HepG2 (cell line): ENCODE data around the gene SPATA46.

Experiments
- CEBPG ChIP-seq: IDR thresholded peaks from 2 replicates; pipeline ENCODE4 v1.6.1; 2016
- CHD2 ChIP-seq: IDR thresholded peaks from 2 replicates; pipeline ENCODE4 v1.6.1; 2011; ENCODE audit warnings: low read depth, low read length, improper control_type of control experiment
- FOXP4 ChIP-seq: sonication (generic); formaldehyde crosslinking; IDR thresholded peaks from 2 replicates; pipeline ENCODE4 v1.4.0; 2020; ENCODE audit warnings: missing genetic modification reagents
- MNT ChIP-seq: fragments of 450-650 bp; IDR thresholded peaks from 2 replicates; pipeline ENCODE4 v1.6.1; 2016
- PCBP2 ChIP-seq: fragments of 200-400 bp; formaldehyde crosslinking; optimal IDR thresholded peaks from 2 replicates; pipeline ENCODE3; 2018; ENCODE audit warnings: low read length, low read depth; ENCODE audit not compliant: poor library complexity, severe bottlenecking
- POLR2A ChIP-seq, 2 experiments: IDR thresholded peaks; 2 replicates each; pipeline ENCODE4 v1.6.1; 2011; ENCODE audit warnings: low read depth in 2 of 2, low read length in 2 of 2, mild to moderate bottlenecking in 1 of 2, moderate library complexity in 1 of 2; ENCODE audit not compliant: insufficient read depth in 1 of 2
- SRY ChIP-seq: sonication (generic); formaldehyde crosslinking; IDR thresholded peaks from 2 replicates; pipeline ENCODE4 v1.8.0; 2022; ENCODE audit warnings: mild to moderate bottlenecking, missing genetic modification reagents
- TAF1 ChIP-seq: sonication (generic); formaldehyde crosslinking; IDR thresholded peaks from 2 replicates; pipeline ENCODE4 v1.4.0; 2020; ENCODE audit warnings: missing genetic modification reagents
- WIZ ChIP-seq: sonication (generic); formaldehyde crosslinking; IDR thresholded peaks from 2 replicates; pipeline ENCODE4 v1.5.1; 2020; ENCODE audit warnings: mild to moderate bottlenecking, missing genetic modification reagents
- ZMYM2 ChIP-seq: sonication (generic); formaldehyde crosslinking; IDR thresholded peaks from 2 replicates; pipeline ENCODE4 v1.8.0; 2022; ENCODE audit warnings: mild to moderate bottlenecking, missing genetic modification reagents
- ZNF446 ChIP-seq: sonication (generic); formaldehyde crosslinking; IDR thresholded peaks from 2 replicates; pipeline ENCODE4 v1.5.0; 2020; ENCODE audit warnings: mild to moderate bottlenecking, missing genetic modification reagents
- TF ChIP-seq, protein P1 (sequence below): sonication (generic); formaldehyde crosslinking; IDR thresholded peaks from 2 replicates; pipeline ENCODE4 v1.5.0; 2020; ENCODE audit warnings: mild to moderate bottlenecking, missing genetic modification reagents, moderate library complexity
- TF ChIP-seq, protein P2 (sequence below): sonication (generic); formaldehyde crosslinking; IDR thresholded peaks from 2 replicates; pipeline ENCODE4 v1.4.0; 2020; ENCODE audit warnings: missing genetic modification reagents
- TF ChIP-seq, protein P3 (sequence below): sonication (generic); formaldehyde crosslinking; IDR thresholded peaks from 2 replicates; pipeline ENCODE4 v1.4.0; 2020; ENCODE audit warnings: low read depth, missing genetic modification reagents

- no peak for TF ChIP-seq PCBP2
- no peak for TF ChIP-seq CHD2
- TF ChIP-seq, protein P1, sequence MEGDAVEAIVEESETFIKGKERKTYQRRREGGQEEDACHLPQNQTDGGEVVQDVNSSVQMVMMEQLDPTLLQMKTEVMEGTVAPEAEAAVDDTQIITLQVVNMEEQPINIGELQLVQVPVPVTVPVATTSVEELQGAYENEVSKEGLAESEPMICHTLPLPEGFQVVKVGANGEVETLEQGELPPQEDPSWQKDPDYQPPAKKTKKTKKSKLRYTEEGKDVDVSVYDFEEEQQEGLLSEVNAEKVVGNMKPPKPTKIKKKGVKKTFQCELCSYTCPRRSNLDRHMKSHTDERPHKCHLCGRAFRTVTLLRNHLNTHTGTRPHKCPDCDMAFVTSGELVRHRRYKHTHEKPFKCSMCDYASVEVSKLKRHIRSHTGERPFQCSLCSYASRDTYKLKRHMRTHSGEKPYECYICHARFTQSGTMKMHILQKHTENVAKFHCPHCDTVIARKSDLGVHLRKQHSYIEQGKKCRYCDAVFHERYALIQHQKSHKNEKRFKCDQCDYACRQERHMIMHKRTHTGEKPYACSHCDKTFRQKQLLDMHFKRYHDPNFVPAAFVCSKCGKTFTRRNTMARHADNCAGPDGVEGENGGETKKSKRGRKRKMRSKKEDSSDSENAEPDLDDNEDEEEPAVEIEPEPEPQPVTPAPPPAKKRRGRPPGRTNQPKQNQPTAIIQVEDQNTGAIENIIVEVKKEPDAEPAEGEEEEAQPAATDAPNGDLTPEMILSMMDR (CRISPR knock-in tag) = no peak
- no peak for TF ChIP-seq SRY (CRISPR knock-in tag)
- no peak for TF ChIP-seq MNT
- TF ChIP-seq WIZ = no peak
- no peak for TF ChIP-seq ZNF446
- TF ChIP-seq, protein P2, sequence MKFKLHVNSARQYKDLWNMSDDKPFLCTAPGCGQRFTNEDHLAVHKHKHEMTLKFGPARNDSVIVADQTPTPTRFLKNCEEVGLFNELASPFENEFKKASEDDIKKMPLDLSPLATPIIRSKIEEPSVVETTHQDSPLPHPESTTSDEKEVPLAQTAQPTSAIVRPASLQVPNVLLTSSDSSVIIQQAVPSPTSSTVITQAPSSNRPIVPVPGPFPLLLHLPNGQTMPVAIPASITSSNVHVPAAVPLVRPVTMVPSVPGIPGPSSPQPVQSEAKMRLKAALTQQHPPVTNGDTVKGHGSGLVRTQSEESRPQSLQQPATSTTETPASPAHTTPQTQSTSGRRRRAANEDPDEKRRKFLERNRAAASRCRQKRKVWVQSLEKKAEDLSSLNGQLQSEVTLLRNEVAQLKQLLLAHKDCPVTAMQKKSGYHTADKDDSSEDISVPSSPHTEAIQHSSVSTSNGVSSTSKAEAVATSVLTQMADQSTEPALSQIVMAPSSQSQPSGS = no peak
- TF ChIP-seq TAF1 (CRISPR knock-in tag) = no peak
- no peak for TF ChIP-seq POLR2A (IDR thresholded peaks at IDR 0.05; ENCODE audit: insufficient read depth in 1 of 2, low read depth in 2 of 2, low read length in 2 of 2)
- TF ChIP-seq CEBPG (CRISPR knock-in tag) = no peak
- TF ChIP-seq FOXP4 (CRISPR knock-in tag) = no peak
- no peak for TF ChIP-seq ZMYM2 (CRISPR knock-in tag)
- TF ChIP-seq, protein P3, sequence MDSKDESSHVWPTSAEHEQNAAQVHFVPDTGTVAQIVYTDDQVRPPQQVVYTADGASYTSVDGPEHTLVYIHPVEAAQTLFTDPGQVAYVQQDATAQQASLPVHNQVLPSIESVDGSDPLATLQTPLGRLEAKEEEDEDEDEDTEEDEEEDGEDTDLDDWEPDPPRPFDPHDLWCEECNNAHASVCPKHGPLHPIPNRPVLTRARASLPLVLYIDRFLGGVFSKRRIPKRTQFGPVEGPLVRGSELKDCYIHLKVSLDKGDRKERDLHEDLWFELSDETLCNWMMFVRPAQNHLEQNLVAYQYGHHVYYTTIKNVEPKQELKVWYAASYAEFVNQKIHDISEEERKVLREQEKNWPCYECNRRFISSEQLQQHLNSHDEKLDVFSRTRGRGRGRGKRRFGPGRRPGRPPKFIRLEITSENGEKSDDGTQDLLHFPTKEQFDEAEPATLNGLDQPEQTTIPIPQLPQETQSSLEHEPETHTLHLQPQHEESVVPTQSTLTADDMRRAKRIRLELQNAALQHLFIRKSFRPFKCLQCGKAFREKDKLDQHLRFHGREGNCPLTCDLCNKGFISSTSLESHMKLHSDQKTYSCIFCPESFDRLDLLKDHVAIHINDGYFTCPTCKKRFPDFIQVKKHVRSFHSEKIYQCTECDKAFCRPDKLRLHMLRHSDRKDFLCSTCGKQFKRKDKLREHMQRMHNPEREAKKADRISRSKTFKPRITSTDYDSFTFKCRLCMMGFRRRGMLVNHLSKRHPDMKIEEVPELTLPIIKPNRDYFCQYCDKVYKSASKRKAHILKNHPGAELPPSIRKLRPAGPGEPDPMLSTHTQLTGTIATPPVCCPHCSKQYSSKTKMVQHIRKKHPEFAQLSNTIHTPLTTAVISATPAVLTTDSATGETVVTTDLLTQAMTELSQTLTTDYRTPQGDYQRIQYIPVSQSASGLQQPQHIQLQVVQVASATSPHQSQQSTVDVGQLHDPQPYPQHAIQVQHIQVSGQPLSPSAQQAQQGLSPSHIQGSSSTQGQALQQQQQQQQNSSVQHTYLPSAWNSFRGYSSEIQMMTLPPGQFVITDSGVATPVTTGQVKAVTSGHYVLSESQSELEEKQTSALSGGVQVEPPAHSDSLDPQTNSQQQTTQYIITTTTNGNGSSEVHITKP (CRISPR knock-in tag) = no peak
Measured at GRCh38 chr1:162363823-162364222, 12.8 kb downstream of the SPATA46 start.
